COLO668 (cell line): ENCODE results near the gene EYA3.
A peak's percentile ranks its signal among the peaks of the same experiment; 100 is the strongest.

ENCODE experiments used
- DNase-seq: peaks from one replicate; lab custom pipeline; 2025; ENCODE audit not compliant: unreplicated experiment; lab: John Stamatoyannopoulos, UW

The EYA3 gene

DNA sequence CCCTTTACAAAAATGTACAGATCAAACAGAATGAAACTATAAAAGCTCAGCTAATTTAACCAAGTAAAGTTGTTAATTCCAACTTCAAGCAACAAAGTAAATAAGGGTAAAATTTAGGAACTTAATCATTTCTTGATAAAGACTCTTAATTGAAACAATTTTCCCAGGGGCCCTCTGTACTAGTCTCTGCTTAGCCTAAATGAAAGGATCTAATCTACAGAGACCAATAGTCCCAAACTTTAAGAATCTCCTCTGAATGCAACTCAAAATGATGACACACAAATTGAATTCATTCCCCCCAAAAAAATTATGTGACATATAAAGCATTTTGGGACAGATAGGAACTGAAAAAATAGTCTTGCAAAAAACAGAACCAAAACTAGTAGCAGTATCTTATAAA is 16.6 kb downstream of the EYA3 start:
- no peak for DNase-seq

DNA sequence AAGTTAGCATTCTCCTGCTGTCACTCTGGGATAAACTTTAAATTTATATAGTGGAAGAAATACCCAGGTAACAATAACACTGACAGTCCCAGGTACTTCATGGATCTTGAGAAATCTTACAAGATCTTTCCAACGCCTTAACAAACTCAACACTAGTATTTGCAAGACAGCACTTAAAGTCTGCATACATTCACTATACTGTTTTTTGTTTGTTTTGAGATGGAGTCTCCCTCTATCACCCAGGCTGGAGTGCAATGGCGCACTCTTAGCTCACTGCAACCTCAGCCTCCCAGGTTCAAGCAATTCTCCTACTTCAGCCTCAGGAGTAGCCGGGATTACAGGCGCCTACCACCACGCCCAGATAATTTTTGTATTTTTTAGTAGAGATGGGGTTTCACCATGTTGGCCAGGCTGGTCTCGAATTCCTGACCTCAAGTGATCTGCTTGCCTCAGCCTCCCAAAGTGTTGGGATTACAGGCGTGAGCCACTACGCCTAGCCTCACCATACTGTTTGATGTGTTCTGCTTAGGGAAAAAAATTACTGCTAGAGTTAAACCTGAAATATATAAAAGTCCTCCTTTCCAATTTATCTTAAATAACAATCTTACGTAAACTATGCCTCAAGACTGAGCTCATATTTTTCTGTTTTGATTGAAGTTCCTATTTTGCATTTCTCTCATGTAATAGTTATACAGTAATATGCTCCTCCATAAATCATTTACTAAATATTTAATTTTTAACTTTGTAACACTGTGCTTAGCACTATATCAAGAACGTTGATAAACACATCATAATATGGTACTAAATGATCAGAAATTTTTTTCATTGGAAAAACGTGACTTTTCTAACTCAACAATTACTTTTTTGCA is 17.5 kb downstream of the EYA3 start:
- no peak for DNase-seq

DNA sequence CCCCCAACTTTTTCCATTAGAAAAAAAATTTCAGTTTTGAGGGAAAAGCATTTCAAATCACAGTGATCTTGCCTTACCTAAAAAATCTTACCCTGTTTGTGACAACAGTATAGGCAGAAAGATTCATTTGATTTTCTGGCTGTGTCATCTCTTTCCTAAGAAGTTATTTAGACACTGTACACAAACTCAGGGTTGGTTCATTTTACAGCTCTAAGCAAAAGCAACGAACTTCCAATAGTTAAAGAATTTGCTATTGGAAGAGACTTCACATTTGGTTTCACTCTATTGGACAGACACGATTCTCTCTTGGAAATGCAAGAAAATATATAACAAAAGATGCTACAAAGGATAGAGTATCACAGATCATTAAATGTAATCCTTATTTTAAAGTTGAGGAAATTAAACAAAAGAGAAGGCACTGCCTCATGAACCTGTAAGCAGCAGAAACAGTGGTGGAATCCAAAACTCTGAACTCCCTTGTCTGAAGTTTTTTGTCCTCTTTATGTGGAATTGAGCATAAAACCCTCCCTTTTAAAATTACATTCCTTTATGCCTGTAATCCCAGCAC is 20.8 kb downstream of the EYA3 start:
- no peak for DNase-seq

DNA sequence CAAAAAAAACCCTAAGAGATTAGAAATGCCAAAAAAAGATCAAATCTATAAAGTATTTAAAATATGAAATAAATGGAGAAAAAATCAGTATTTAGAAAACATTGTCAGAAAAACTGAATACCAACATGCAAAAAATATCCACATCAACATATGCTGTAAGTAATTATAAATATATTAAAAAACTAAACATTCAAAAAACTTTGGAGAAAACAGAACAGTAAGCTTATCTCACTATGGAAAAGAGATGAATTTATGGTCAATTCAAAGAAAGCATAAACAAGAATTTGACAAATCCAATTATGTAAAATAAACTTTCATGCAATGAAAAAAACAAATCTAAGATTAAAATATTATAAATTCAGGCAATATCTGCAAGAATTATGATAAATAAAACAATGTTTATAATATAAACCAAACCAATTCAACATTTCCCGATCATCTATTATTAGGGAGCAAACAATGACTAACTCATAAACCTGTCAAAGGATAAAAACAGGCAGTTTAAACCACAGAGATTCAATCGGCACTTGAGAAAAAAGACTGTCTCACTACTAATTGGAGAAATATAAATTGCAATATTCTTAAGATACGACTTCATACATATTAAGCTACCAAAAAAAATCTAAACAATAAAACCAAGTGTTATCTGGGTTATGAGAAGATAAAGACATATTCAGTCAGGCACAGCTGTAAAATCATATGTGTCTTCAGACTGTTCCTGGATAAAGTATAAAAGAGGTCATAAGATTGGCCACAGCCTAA is 21.8 kb downstream of the EYA3 start:
- no peak for DNase-seq

DNA sequence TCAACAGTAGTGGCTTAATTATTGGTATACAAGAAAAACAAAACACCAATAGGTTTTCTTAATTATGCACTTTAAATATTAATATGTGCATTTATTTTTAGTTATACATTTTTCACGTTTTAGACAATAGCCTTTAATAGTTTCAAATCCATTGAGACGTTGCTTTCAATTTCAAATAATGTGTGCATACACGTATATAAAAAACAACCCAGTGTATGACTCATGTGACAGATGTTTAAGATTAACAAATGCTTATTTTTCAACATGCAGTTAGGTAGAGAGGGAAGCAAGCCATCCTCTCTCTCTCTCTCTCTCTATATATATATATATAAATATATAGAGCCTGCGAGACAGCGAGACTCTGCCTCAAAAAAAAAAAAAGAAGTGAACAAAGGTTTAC is 24.3 kb downstream of the EYA3 start:
- DNase-seq = no peak

DNA sequence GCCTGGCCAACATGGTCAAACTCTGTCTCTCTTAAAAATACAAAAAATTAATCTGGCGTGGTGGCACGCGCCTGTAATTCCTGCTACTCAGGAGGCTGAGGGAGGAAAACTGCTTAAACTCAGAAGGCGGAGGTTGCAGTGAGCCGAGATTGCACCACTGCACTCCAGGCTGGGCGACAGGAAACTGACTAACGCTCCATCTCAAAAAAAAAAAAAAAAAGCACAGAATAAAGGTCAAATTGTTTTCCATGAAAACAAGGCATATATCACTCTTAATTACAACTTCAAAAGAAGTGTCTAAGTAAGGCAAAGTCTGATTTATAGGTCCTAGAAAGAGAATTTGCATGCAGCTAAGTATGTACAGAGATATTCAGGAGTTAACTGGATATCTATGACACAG is 25.6 kb downstream of the EYA3 start:
- no peak for DNase-seq

DNA sequence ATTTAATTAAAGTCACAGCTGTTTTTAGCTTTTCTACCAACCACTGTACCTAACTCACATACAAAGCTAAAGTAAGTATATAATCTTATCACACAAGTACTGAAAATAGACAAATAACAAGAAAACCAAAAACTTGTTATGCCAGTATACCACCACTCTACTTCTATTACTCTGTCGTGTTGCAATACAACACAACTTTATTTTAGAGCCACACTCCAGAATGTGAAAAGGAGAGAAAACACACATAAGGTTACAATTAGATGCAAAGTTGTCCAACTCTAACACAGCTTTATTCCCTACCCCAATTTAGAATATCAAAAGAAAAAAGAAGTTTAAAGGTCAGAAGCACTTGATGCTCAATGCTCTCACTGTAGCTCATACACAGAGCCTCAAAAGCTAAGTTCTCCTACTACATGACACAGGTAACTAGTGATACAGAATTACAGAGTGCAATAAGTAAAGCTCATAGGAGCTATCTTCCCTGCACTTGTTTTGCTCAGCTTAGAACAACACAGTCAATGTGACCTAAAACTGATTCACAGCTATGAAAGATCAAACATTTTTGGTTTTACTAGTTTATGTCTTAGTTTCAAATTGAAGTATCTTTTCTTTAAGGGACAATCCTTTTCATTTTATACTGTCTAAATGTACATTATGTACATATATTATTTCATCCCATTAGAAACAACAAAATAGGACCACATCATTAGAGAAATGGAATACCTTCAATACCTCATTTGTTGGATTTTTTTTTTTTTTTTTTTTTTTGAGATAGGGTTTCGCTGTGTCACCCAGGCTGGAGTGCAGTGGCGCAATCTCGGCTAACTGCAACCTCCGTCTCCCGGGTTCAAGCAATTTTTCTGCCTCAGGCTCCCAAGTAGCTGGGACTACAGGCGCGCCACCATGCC is 29.2 kb downstream of the EYA3 start:
- no peak for DNase-seq

DNA sequence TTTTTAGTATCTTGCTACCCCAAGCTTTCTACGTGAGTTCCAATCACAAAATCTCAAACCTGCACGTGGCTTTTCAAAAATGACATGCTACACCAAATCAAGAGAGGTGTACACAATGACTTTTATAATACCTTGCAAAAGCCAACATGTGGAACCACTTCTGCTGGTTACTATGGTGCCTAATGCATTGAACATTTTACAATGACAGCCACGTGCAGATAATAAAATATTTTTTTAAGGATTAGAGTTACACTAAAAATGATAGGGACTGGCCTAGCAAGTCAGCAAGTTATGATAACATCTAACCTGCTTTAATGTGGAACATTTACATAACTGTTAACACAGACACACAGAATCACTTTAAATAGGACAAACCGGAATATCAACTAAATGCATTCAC is 30.2 kb downstream of the EYA3 start:
- no peak for DNase-seq

DNA sequence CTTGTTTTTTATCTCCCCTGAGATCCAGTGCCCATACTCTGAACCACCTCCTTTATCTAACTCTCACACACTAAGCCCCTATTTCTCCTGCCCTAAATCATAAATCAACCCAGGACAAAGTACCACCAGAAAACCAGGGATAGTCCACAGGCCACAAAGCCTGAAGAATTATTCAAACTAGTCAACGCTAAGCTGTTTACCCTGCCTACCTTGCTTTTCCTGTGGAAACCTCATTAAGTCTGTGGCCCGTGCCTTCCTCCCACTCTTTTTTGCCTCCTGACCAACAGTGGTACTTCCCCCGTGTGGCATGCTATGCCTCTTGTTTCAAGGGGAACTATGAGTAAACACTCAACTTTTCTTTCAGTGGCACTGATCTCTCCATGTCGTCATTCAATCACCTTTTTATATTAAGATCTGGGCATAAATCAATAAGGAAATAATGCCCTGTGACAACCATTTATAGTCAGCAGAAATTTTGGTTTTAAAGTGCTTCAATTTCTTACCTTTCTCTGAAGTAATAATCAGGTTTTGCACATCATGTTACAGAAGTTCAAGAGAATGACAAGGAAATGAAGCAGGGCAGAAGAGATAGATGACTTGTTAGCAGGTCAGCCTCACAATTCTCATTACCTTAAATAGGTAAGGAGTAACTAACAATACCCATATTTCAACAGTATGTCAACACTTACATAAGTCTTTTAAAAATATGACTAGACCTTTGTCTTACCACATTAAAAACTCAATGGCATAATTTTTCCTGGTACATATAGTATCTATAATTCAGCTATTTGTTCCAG is 32.1 kb downstream of the EYA3 start:
- DNase-seq = peak; percentile 35

DNA sequence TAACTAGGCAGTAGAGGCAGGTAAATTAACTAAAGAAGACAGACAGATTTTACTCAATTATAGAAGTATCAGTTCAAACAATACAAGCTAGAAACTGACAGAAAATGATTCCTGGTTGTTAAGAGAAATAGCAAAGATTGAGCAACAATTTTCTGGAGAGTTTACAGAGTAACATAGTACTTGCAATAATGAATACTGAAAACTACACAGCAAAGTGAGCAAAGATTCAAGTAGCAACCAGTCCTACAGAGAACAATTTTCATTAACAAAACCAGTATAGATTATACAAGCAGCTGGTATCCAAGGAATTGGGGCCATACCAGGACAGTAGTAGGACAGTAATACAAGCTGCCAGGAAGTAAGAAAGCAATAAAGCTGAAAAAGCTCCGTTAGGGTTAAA is 37.6 kb downstream of the EYA3 start:
- DNase-seq = no peak

DNA sequence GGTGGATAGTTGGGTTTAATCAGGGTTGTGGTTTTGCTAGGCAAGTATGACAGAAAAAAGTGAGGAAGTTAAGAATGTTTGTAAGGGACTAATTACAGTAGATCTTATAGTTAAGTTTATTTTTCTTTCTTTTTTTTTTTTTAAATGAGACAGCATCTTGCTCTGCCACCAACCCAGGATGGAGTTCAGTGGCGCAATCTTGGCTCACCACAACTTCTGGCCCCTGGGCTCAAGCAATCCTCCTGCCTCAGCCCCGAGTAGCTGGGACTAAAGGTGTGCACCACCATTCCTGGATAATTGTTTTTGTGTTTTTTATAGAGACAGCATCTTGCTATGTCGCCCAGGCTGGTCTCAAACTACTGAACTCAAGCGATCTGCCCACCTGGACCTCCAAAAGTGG is 41.7 kb downstream of the EYA3 start:
- no peak for DNase-seq

DNA sequence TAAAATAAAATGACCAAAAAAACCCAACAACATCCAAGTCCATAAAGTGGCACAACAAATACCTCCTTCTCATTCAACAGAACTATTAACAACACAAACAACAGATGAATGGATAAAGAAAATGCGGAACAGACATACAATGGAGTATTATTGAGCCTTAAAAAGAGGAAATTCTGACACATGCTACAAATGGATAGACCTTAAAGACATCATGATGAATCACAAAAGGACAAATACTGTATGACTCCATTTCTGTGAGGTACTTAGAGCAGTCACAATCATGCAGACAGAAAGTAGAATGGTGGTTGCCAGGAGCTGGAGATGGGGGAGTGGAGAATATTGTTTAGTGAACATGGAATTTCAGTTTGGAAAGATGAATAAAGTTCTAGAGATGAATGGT is 42.6 kb downstream of the EYA3 start:
- DNase-seq = no peak

DNA sequence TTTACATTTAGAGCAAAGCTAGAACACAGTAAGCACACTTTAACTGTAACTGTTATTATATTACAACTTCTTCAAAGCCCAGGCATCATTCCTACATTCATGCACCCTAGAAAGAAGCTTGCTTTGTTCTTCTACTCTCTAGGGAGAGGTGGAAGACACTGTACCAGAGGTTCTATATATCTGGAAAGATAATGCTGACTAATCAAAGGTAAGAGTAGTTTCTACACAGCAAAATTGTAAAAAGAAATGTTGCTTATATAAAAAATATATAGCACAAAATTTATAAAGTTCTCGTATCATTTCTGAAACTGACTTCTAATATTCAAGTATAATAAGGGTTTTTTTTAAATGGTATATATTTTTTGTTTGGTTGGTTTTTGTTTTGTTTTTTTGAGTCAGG is 44.0 kb downstream of the EYA3 start:
- DNase-seq = no peak

DNA sequence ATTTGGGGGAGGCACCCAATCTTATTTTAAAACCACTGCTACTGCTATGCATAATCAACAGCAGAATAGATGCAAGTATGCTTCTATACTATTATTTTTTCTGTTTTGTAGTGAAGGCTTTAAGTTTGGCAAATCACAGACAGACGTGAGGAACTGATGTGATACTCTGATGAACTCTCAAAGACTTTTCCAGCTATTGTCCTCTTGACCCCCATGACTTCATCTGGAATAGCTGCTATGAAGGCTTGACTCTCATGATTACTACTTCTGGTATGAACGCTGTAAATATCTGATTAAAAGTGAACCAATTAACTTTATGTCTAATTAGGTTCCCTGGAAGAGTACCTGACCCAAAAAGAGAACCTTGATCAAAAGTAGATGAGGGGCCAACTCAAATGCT is 49.1 kb downstream of the EYA3 start:
- DNase-seq = no peak

DNA sequence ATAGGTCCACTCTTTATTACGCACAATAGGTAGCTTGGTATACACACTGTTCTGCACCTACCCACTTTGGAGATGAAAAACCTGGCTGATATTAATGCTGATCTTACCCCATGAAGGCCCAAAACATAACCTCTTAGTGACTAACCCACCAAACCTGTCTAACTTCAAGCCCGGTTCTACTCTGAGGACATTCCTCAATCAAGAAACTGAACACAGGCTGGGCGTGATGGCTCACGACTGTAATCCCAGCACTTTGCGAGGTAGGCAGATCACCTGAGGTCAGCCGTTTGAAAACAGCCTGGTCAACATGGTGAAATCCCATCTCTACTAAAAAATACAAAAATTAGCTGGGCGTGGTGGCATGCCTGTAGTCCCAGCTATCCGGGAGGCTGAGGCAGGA is 50.5 kb downstream of the EYA3 start:
- no peak for DNase-seq

DNA sequence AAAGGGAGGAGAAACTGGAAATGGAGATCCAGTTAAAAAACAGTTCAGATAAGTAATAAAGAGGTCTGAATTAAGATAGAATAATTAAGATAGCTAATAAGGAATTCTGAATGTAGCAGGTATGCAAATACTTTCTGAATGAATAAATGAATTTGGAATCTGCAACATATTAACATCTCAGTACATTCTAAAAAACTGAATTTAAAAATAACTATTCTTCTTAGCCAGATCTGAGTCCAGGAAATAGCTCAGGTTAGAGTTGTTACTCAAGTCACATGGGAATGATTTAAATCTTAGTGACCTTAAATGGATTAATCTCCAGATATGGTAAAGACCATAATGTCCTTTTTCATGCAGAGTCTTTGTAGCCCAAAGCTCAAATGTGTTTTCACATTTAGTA is 51.2 kb downstream of the EYA3 start:
- DNase-seq = no peak

DNA sequence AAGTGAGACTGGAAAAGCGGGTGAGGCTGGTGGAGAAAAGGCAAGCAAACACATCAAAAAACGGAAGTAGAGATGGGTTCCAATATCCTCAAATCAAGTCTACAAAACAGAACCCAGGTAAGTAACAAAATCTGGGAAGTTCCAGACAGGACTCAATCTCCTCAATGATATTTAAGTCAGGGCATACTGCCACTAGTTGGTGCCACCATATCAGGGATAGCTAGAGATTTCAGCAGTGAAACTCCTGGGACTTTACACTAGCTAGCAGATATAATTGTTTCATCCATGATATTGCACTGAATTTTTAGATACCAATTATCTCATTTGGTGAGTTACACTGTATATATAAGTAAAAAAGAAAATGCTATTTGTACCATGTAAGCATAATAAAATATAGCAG is 52.0 kb downstream of the EYA3 start:
- DNase-seq = no peak

DNA sequence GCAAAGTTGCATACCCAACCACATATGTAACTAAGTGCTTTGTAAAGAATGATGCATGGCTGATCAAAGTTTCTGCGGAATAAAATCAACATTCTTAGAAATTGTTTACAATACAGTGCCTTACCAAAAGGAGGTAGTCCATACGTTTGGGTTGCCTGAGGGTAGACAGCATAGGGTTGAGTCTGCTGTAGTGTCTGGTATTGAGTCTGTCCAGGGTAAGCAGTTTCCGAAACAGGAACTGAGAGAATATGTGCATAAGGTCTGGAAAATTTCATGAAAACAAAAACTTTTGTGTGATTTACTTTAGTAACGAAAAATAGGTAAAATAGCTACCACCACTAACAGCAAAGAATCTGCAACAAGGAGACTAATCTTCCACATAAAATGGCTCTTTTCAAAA is 53.0 kb downstream of the EYA3 start:
- no peak for DNase-seq

DNA sequence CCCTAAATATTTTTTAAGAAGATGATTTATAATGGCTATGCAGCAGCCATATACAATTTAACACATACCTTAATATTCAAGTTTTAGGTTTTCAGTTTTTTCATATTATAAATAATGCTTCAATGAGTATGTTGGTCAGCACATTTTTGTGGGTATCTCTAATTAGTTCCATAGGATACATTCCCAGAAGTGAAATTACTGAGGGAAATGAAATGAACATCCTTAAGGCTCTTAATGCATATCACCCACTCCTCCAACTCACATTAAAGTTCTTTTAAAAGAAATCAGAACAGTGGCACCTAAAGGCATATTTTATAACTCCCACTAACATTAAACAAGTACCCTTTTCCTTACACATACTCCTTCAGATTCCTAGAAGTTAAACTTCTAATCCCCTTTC is 56.1 kb downstream of the EYA3 start:
- no peak for DNase-seq

DNA sequence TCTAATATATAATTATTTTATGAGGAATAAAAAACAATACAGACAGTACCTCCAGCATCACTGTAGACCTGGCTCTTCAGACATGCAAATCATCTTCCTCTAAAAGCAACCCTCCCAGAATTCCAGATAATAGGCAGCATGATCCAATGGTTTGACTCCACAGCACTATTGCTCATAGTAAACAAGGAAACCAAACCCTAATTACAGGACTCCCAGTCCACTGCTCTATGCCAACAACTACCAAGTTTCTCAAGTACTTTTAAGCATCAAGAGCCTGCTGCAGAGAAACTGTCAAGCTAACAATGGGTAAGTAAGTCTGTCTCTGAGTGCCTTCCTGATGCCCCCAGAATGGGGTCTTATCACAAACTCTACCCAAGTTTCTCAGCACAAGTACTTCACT is 57.2 kb downstream of the EYA3 start:
- no peak for DNase-seq
